ENCODE results near the gene RNF214.

DNA sequence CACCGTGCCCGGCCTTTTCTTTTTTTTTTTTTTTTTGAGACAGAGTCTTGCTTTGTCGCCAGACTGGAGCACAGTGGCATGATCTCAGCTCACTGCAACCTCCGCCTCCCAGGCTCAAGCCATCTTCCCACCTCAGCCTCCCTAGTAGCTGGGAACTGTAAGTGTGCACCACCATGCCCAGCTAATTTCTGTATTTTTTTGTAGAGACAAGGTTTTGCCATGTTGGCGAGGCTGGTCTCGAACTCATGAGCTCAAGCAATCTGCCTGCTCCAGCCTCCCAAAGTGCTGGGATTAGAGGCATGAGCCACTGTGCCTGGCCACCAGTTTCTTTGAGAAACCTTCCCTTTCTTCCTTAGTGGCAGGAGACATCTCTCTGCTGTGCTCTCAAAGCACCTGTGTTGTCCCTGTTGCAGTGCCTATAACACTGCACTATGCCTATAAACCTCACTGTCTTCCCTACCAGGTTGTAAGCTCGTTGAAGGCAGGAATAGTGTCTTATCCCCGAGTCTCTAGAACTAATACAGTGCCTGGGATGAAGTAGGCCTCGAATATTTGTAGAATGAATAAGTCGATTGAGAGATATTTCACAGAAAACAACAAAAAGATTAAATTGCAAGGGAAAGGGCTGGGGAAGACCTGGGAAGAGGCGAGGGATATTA, 19.6 kb upstream of the RNF214 start:
- TF ChIP-seq POLR2A (IDR thresholded peaks at IDR 0.05; ENCODE audit: low read length) (no peak), GATA1 (IDR thresholded peaks at IDR 0.05; ENCODE audit: low read depth, low read length) (no peak)
